Effector memory CD4-positive, alpha-beta T cell (primary cell): ENCODE measurements around the gene PLCD1.
"Not testable (repeated sequence)": the region's sequence is repeated elsewhere in the genome, so short reads cannot be mapped to it uniquely, and the experiment has no call there.

Source experiments
- DNase-seq, 3 donors: peaks; one replicate each; pipeline ENCODE4 v3.0.0-alpha.2; 2020
- H3K27ac ChIP-seq: 2 replicates; pipeline ENCODE4 v1.7.0; 2013; ENCODE audit warnings: mild to moderate bottlenecking, low read length, moderate library complexity; ENCODE audit not compliant: insufficient read depth, poor library complexity, severe bottlenecking
- H3K27me3 ChIP-seq: replicated peaks from 2 replicates; pipeline ENCODE4 v1.7.0; 2013; ENCODE audit warnings: mild to moderate bottlenecking, low read length; ENCODE audit not compliant: insufficient read depth, control insufficient read depth, poor library complexity, severe bottlenecking
- H3K36me3 ChIP-seq: 2 replicates; pipeline ENCODE4 v1.7.0; 2013; ENCODE audit warnings: mild to moderate bottlenecking, low read length, moderate library complexity; ENCODE audit not compliant: control insufficient read depth, insufficient read depth
- H3K4me1 ChIP-seq: 2 replicates; pipeline ENCODE4 v1.7.0; 2013; ENCODE audit warnings: low read length, mild to moderate bottlenecking; ENCODE audit not compliant: control insufficient read depth, insufficient read depth, poor library complexity, severe bottlenecking
- H3K4me3 ChIP-seq: 2 replicates; pipeline ENCODE4 v1.7.0; 2013; ENCODE audit warnings: low read length, low read depth, mild to moderate bottlenecking; ENCODE audit not compliant: insufficient read depth, poor library complexity, severe bottlenecking
- H3K9me3 ChIP-seq: 2 replicates; pipeline ENCODE4 v1.7.0; 2013; ENCODE audit warnings: mild to moderate bottlenecking, low read length, moderate library complexity; ENCODE audit not compliant: control insufficient read depth

PLCD1 gene

DNA sequence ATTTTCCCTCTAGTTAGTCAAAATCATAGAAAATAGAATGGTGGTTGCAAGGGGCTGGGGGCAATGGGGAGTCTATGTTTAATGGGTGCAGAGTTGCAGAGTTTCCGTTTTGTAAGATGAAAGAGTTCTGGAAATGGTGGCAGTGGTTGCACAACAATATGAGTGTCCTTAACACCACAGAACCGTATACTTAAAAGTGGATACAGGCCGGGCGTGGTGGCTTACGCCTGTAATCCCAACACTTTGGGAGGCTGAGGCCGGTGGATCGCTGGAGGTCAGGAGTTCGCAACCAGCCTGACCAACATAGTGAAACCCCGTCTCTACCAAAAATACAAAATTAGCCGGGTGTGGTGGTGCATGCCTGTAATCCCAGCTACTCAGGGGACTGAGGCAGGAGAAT is 41.1 kb downstream of the PLCD1 start:
- not testable (repeated sequence) for H3K27ac ChIP-seq, H3K4me3 ChIP-seq, H3K9me3 ChIP-seq, H3K36me3 ChIP-seq, H3K4me1 ChIP-seq, DNase-seq, H3K27me3 ChIP-seq

DNA sequence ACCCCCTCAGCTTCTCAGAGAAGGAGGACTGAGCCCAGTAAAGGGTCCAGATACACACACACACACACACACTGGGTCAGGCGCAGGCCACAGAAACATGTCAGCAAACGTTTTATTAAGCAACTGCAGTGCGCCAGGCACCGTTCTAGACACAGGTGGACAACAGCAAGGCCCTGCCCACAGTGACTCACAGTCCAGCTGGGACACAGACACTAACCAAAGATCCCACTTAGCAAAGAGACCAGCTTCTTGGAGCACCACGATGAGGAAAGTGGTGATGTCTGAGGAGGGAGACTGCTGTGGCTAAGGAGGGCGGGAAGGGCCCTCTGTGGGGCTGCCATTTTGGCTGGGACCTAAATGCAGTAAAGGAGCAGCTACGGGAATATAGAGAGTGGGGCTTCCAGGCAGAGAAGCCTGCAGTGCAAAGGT is 41.7 kb downstream of the PLCD1 start:
- no peaks in the 10 kb centered on the region for H3K9me3 ChIP-seq
- H3K27ac ChIP-seq, result no peak overlapping the region
- no peak for DNase-seq

DNA sequence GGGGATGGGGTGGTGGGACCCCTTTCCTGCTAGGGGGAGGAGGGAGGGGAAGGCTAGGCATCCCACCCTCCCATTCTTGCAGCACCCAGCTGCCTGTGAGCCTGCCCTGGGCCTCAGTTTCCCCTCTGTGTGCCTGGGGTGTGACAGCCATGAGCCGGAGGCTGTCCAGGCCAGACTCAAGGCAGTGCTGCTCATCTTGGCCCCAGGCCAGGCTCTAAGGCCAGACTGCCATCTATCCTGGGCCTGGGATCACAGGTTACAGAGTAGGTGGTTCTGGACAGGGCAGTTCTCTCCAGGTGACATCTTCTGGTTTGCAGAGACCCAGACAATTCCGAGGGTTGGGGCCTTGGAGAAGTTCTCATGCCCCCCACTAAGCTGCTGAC is 42.1 kb downstream of the PLCD1 start:
- H3K36me3 ChIP-seq, result no peaks in the 10 kb centered on the region
- no peak overlapping the region for H3K4me3 ChIP-seq
- no peak for DNase-seq
- H3K9me3 ChIP-seq, result no peaks in the 10 kb centered on the region
- H3K27me3 ChIP-seq, result no peaks in the 10 kb centered on the region
- H3K4me1 ChIP-seq, result no peaks in the 10 kb centered on the region
- no peak overlapping the region for H3K27ac ChIP-seq

More for the DNA sequence above, 41.7 kb downstream of the PLCD1 start:
- Histone ChIP-seq H3K27me3 (no peaks in the 10 kb centered on the region), H3K4me3 (no peak overlapping the region), H3K4me1 (no peaks in the 10 kb centered on the region), H3K36me3 (no peaks in the 10 kb centered on the region)

DNA sequence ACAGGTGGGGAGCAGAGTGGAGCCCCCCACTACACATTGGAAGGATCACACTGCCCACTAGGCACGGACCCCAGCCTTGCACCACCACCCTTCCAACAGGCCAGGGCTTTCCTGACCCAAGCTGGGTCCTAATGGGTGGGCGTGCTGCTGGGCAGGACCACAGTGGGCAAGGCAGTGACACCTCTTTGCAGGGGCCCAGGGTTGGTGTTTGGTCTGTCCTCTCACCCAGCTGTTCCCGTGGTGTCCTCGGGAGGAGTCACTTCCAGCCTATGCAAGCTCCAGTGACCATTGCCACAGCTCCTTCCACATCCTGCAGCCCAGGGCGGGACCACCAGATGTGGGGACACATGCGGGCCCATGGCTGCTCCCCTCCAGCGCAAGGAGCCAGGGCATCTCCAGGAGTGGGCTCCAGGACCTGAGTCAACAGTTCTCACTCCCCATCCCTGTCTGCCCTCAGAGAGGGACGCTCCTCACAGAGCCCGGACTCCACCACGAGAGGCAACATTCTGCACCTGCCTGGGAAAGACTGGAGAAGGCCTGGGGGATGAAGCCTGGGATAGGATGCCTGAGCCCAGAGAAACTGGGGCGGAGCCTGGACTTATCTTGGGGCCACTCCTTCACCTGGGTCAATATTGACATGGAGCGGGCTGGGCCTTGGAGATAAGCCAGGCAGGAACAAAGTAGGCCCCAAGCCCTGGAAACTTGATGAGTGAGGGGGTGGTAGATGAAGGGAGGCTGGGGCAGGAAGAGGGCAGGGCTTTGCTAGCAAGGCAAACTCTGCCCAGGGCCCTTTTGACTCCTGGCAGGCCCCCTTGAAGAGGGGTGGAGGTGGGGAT is 42.7 kb downstream of the PLCD1 start:
- DNase-seq, result no peak
- Histone ChIP-seq H3K36me3 (no peaks in the 10 kb centered on the region), H3K27me3 (no peaks in the 10 kb centered on the region), H3K4me1 (no peaks in the 10 kb centered on the region), H3K4me3 (no peak overlapping the region), H3K9me3 (no peaks in the 10 kb centered on the region), H3K27ac (no peak overlapping the region)

DNA sequence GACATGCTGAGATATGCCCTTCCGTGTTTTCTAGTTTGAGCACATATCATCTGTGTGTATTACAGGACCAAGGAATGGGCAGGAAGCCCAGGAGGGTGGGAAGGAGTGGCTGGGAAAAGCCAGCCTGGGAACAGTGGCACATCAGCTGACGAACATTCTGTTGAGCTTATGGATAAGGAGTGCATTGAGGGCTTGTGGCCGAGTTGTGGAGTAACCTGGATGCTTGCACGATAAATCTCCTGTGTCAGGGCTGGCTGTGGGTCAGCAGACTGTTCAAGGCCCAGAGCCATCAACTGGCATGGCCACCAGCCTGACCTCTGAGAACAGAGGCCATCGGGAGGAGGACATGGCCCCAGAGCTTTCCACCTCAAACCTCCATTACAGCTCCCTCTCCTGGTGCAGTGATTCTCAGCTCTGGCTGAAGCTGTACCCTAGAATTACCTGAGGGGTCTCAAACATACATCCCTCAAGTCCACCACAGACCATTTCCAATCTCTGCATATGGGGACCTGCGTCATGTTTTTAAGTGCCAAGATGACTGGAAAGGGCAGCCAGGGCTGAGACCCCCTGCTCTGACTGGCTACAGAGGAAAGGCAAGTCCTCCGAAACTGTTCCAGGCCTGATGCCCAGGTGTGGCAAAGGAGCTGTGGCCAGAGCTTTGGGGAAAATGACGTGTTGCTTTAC is 43.7 kb downstream of the PLCD1 start:
- H3K36me3 ChIP-seq, result no peaks in the 10 kb centered on the region
- no peak overlapping the region for H3K27ac ChIP-seq
- no peaks in the 10 kb centered on the region for H3K27me3 ChIP-seq
- DNase-seq, result no peak
- no peaks in the 10 kb centered on the region for H3K4me1 ChIP-seq
- H3K9me3 ChIP-seq, result no peaks in the 10 kb centered on the region
- no peak overlapping the region for H3K4me3 ChIP-seq

DNA sequence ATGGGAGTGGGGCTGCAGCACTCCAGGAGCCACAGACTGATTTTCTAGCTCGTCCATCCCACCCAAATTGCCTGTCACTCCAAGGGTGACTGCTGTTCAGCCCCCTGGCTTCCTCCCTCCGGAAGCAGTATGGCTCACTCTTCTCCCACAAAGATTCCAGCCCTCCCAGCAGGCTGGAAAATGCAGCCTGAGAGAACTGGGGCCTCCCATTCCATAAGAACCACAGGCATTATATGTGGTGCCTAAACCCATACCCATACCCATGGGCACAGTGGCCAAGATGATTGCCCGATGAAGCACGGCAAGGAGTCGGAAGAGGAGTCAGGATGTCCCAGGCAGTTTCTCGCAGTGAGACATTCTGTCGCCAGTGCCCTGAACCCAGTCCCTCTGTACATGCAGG is 44.8 kb downstream of the PLCD1 start:
- no peak overlapping the region for H3K27ac ChIP-seq
- no peaks in the 10 kb centered on the region for H3K36me3 ChIP-seq
- DNase-seq, result no peak
- no peak overlapping the region for H3K4me3 ChIP-seq
- no peaks in the 10 kb centered on the region for H3K9me3 ChIP-seq
- no peaks in the 10 kb centered on the region for H3K27me3 ChIP-seq
- H3K4me1 ChIP-seq, result no peaks in the 10 kb centered on the region

DNA sequence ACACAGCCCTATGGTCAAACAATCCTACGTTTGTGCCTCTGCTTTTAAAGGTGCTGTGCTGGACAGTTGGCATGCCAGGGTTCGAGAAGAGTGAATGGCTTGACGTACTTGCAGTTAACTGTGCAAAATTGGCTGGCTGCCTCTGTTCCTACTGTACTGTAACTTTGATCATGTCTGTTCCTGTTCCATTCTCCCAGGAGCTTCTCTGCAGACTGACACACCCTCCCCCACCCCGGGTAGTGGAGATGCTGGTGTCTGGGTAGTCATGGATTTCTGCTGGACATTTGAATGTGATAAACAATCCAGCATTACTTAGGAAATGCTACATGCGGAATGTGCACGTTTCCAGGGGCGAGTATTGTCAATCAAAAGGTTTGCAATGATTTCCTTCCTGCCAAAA is 45.4 kb downstream of the PLCD1 start:
- H3K4me1 ChIP-seq, result no peaks in the 10 kb centered on the region
- no peak for DNase-seq

DNA sequence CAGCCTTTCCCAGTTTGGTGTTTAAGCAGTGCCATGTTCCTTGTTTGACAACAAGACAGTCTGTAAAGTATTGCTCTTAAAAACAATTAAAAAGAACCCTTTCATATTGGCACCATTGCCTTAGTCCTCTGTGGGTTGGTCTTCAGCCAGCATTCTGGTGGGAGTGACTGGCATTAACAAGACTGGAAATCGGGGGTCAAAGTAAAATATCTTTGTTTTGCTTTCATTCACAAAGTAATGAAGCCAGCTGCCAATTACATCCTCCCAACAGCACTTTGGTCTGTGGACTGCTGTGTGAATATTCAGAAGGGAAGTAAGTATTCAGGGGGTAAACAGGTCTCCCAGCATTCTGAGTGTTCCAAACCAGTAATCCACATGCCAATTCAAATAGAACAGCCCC is 47.1 kb downstream of the PLCD1 start:
- H3K9me3 ChIP-seq, result no peaks in the 10 kb centered on the region
- no peak overlapping the region for H3K4me3 ChIP-seq
- no peak overlapping the region for H3K27ac ChIP-seq
- H3K27me3 ChIP-seq, result no peaks in the 10 kb centered on the region
- H3K36me3 ChIP-seq, result no peaks in the 10 kb centered on the region
- H3K4me1 ChIP-seq, result no peaks in the 10 kb centered on the region
- DNase-seq, result no peak

More for the DNA sequence above, 45.4 kb downstream of the PLCD1 start:
- Histone ChIP-seq H3K27me3 (no peaks in the 10 kb centered on the region), H3K4me3 (no peak overlapping the region), H3K9me3 (no peaks in the 10 kb centered on the region), H3K27ac (no peak overlapping the region), H3K36me3 (no peaks in the 10 kb centered on the region)

DNA sequence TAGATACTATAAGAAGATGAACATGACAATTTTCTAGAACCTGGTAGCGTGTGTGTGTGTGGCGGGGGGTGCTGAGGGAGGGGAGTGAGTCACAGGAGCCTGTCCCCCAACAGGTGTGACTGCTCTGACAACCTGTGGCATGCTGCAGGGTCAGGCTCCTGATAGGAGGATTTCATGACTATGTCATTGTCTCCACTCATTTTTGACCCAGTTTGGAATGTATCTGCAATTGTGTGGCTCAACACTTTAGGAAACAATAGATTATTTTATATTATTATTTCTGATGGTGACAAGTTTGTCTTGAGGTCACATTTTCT is 48.1 kb downstream of the PLCD1 start:
- H3K36me3 ChIP-seq, result no peaks in the 10 kb centered on the region
- H3K27ac ChIP-seq, result no peak overlapping the region
- DNase-seq, result no peak
- H3K4me3 ChIP-seq, result no peak overlapping the region
- H3K9me3 ChIP-seq, result no peaks in the 10 kb centered on the region
- H3K27me3 ChIP-seq, result no peaks in the 10 kb centered on the region
- H3K4me1 ChIP-seq, result no peaks in the 10 kb centered on the region

DNA sequence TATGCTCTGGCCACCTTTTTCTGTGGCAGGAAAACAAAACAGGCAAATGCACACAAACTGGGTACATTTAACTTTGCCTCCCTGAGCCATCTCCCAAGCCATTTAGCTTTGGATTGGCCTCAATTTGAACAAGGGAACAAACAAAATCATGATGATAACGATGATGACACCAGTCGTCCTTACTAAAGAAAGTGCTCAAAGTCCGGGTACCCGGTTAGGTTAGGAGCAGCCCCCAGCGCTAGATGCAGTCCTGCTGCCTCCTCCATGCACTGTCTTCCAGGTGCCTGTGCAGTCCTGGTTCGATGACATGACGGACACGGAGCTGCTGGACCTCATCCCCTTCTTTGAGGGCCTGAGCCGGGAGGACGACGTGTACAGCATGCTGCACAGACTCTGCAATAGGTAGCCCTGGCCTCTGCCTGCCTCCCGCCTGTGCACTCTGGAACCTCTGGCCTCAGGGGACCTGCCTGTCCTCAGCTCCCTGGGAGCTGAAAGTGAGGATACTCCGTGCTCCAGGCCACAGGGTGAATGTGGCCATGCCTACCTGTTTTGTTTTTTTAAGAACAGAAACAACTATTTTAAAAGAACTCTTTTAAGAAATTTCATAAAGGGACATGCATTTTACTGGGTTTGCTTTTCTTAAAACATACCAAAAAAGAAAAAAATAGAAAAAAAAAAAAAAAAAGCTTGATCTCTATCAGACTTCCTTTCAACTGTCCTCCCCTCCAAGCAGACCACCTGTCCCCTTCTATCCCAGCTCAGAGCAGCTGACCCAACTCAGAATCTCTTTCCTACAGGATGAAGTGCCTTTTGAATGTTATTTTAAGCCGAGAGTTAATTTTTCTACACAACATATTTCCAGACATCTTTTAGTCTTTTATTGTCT is 48.7 kb downstream of the PLCD1 start:
- no peaks in the 10 kb centered on the region for H3K36me3 ChIP-seq
- H3K27me3 ChIP-seq, result no peaks in the 10 kb centered on the region
- no peak overlapping the region for H3K27ac ChIP-seq
- no peaks in the 10 kb centered on the region for H3K4me1 ChIP-seq
- DNase-seq, result no peak
- H3K4me3 ChIP-seq, result no peak overlapping the region
- no peaks in the 10 kb centered on the region for H3K9me3 ChIP-seq
